Body of pancreas (tissue), 4 donors: ENCODE data around the gene C2. TPM values are rescaled to one million over a fixed set of nuclear protein-coding genes. Genes with fewer than 3 reads are reported as not detected.

Source experiments
- ATAC-seq: fragments of 150-250 bp; one replicate; pipeline ENCODE4 v1.9.1; 2016
- DNase-seq, 4 donors: peaks; one replicate each; pipeline ENCODE4 v3.0.0-alpha.2; 2019
- H3K27ac ChIP-seq, 4 donors: fragments of 200-600 bp; sonication (generic); 1 replicate in 3 of 4; 2 replicates in 1 of 4; pipeline versions ENCODE4 v1.5.1 to v1.6.1; 2016 to 2019; ENCODE audit warnings: mild to moderate bottlenecking in 1 of 4, mixed read lengths in 1 of 4, moderate library complexity in 1 of 4
- H3K27me3 ChIP-seq, 2 donors: fragments of 200-600 bp; sonication (generic); one replicate each; pipeline ENCODE4 v1.6.0; 2016; ENCODE audit warnings: mild to moderate bottlenecking in 1 of 2
- H3K36me3 ChIP-seq, 2 donors: fragments of 200-600 bp; sonication (generic); replicated peaks in 1 of 2; 2 replicates each; pipeline ENCODE4 v1.5.1; 2016; ENCODE audit warnings: low read depth in 2 of 2; ENCODE audit not compliant: insufficient read depth in 1 of 2
- H3K4me1 ChIP-seq: fragments of 200-600 bp; sonication (generic); one replicate; pipeline ENCODE4 v1.6.0; 2016
- H3K4me3 ChIP-seq, 2 donors: fragments of 200-600 bp; sonication (generic); 1 replicate in 1 of 2; 2 replicates in 1 of 2; pipeline ENCODE4 v1.5.1; 2016 to 2019
- H3K9me3 ChIP-seq, 3 donors: fragments of 200-600 bp; sonication (generic); 1 replicate in 2 of 3; 2 replicates in 1 of 3; pipeline ENCODE4 v1.5.1; 2016
- CTCF ChIP-seq, 7 experiments: fragments of 450-650 bp in 4 of 7; fragments of 200-600 bp in 3 of 7; sonication (generic) in 3 of 7; IDR thresholded peaks; one replicate each; pipeline ENCODE4 v1.5.1; 2016 to 2019; ENCODE audit warnings: antibody characterized with exemption in 7 of 7
- POLR2A ChIP-seq, 3 donors: fragments of 450-650 bp; IDR thresholded peaks; one replicate each; pipeline ENCODE4 v1.6.1; 2016; ENCODE audit warnings: antibody characterized with exemption in 3 of 3, mild to moderate bottlenecking in 2 of 3
- WGBS, 2 donors: methylation state at CpG; one replicate each; pipeline ENCODE4 v1.1.5; 2017; 5-methylcytosine and 5-hydroxymethylcytosine counted together
- intact Hi-C: fragments of 100-400 bp; cut with DNase I; formaldehyde crosslinking; loops from one replicate; pipeline ENCODE4 v1.15.1; 2023
- total RNA-seq, 2 donors: library from RNA; depleted of rRNA; stranded (reverse); fragments of >200 nt; gene quantifications; one replicate each; pipeline ENCODE4 v1.1.0, GENCODE V29; 2016

Gene C2
- total RNA-seq, 2 donors from 2014 or later: 1.3 TPM

DNA sequence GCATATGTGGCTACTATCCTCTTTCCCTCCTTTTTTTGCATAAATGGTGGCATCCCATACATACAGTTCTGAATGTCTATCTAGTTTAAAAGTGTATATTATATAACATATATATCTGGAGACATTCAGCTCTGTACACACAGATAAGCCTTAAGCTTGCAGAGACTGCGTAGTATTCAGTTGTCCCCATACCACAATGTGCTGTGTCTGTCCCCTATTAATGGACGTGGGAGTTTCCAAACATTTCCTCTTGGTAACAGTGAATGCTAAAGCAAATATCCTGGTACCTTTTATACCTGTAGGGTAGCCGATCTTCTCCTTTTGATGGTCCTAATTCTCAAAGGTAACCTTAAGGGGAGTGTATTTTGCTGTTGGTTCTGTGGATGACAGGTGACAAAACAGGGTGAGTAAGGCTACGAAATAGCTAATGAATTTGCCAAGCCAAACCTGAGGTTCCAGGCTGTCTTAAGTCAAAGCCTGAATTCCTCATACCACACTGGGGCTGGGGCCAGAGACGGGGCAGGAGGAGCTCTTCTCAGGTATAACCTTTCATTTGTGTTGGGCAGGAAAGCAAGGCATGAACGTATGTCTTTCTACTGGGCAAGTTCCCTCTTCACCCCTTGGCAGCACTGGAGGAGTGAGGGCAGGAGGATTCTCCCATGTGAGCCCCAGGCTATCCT is 7.8 kb upstream of the C2 start:
- no peaks in the 10 kb centered on the region for H3K9me3 ChIP-seq
- no peaks in the 10 kb centered on the region for H3K36me3 ChIP-seq
- whole genome bisulfite sequencing, 2 donors: 77 to 88% methylated on average over 5 to 6 of the region's 6 CpGs
- H3K27ac ChIP-seq: no peak overlapping the region
- intact Hi-C loops: no loop called here
- H3K4me3 ChIP-seq: no peak overlapping the region
- H3K27me3 ChIP-seq: no peaks in the 10 kb centered on the region
- ATAC-seq (no peak), DNase-seq (no peak)
- no peaks in the 10 kb centered on the region for H3K4me1 ChIP-seq
- no peak for TF ChIP-seq CTCF (IDR thresholded peaks at IDR 0.05)
- no peak for TF ChIP-seq POLR2A (IDR thresholded peaks at IDR 0.05)

DNA sequence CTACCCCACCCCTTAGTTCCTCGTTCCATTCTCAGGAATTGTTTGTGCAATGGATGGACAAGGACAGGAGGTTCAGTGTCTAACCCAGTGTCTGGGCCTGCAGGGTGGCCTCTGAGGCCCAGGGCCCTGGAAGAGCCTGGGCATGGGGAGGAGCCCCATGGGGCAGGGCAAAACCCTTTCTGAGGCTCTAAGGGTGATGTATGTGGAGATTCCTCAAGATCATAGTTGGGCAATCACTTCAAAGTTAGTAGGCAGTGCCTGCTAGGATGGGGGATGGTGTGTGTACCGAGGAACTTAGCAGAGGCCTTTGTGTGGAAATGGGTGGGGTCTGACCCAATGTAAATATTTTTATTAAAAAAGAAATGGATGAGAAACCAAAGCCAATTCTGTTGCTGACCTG is 6.7 kb upstream of the C2 start:
- no peaks in the 10 kb centered on the region for H3K36me3 ChIP-seq
- WGBS, 2 donors: 53 to 60% methylated on average over 1 to 2 of the region's 2 CpGs

GRCh38 chr6:31922942-31923341 is 4.6 kb upstream of the C2 start:
- Histone ChIP-seq H3K9me3 (no peaks in the 10 kb centered on the region), H3K4me3 (no peak overlapping the region), H3K27ac (no peak overlapping the region), H3K27me3 (no peaks in the 10 kb centered on the region), H3K36me3 (no peaks in the 10 kb centered on the region), H3K4me1 (no peaks in the 10 kb centered on the region)
- ATAC-seq: no peak
- 9 to 11% methylated on average over 5 of the region's 5 CpGs for WGBS, 2 donors
- intact Hi-C loops: no loop called here
- peak in 1 of 4 donors; percentile 49 for DNase-seq
- TF ChIP-seq POLR2A (IDR thresholded peaks at IDR 0.05) (no peak), CTCF (IDR thresholded peaks at IDR 0.05) (peak in 3 of 7 experiments; percentile 8 to 28 (median 12))

More for the DNA sequence above, 6.7 kb upstream of the C2 start:
- H3K27ac ChIP-seq: no peak overlapping the region
- intact Hi-C loops: no loop called here
- TF ChIP-seq POLR2A (IDR thresholded peaks at IDR 0.05) (no peak), CTCF (IDR thresholded peaks at IDR 0.05) (no peak)
- no peak for ATAC-seq
- no peak overlapping the region for H3K4me3 ChIP-seq
- no peaks in the 10 kb centered on the region for H3K4me1 ChIP-seq
- no peaks in the 10 kb centered on the region for H3K9me3 ChIP-seq
- no peak for DNase-seq
- H3K27me3 ChIP-seq: no peaks in the 10 kb centered on the region

DNA sequence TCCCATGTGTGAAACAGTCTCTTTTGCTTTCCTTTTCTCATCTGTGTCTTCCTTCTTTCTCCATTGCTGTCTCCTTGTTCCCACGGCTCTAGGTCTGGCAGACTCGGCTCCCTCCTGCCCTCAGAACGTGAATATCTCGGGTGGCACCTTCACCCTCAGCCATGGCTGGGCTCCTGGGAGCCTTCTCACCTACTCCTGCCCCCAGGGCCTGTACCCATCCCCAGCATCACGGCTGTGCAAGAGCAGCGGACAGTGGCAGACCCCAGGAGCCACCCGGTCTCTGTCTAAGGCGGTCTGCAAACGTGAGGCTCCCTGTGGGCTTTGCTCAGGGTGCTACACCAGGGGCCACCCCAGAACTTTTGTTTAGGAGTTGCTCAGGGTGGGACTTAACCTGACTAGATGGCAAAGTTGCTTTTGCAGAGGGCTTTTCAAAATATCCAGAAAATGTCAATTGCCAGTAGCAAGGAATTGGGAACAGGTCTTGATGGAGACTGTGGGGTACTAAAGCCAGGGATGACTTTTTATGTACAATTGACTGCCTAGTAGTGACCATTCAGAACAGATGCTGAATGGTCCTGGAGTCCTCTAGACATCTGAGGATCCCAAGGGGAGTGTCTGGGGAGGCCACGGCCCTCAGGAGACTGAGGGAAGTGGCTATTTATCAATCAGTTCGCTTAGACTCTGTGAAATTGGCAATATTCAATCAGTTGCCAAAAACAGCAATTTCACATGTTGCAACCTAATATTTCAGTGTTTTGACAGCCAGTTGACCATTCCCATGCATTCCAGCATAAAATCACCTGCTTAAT is 550 bp downstream of the C2 start:
- H3K36me3 ChIP-seq: no peaks in the 10 kb centered on the region
- no peaks in the 10 kb centered on the region for H3K9me3 ChIP-seq
- intact Hi-C loops: no loop called here
- H3K4me3 ChIP-seq: no peak overlapping the region
- TF ChIP-seq POLR2A (IDR thresholded peaks at IDR 0.05): no peak
- no peak for DNase-seq
- no peak overlapping the region for H3K27ac ChIP-seq
- no peaks in the 10 kb centered on the region for H3K27me3 ChIP-seq
- 62 to 64% methylated on average over 11 of the region's 11 CpGs for WGBS, 2 donors
- ATAC-seq: no peak
- no peaks in the 10 kb centered on the region for H3K4me1 ChIP-seq

GRCh38 chr6:31928672-31928939 is 1.1 kb downstream of the C2 start:
- TF ChIP-seq CTCF (IDR thresholded peaks at IDR 0.05): no peak
- no peak for TF ChIP-seq POLR2A (IDR thresholded peaks at IDR 0.05)
- WGBS, 2 donors: 68 to 71% methylated on average over 9 of the region's 9 CpGs
- Histone ChIP-seq H3K4me3 (no peak overlapping the region), H3K4me1 (no peaks in the 10 kb centered on the region), H3K27me3 (no peaks in the 10 kb centered on the region), H3K27ac (no peak overlapping the region), H3K36me3 (no peaks in the 10 kb centered on the region), H3K9me3 (no peaks in the 10 kb centered on the region)
- intact Hi-C loops: no loop called here
- DNase-seq: no peak
- no peak for ATAC-seq
